Tibial artery (tissue), 4 donors: ENCODE measurements around the gene SETBP1.

Experiments
- DNase-seq, 2 donors: peaks; one replicate each; pipeline ENCODE4 v3.0.0-alpha.2; 2019
- H3K27ac ChIP-seq, 2 donors: fragments of 200-600 bp; sonication (generic) in 1 of 2; 1 replicate in 1 of 2; 2 replicates in 1 of 2; pipeline ENCODE4 v1.5.1; 2018 to 2019; ENCODE audit warnings: mild to moderate bottlenecking in 1 of 2
- H3K27me3 ChIP-seq, 2 donors: fragments of 200-600 bp; sonication (generic) in 1 of 2; one replicate each; pipeline versions ENCODE4 v1.5.1 to v1.6.0; 2016 to 2019
- H3K36me3 ChIP-seq, 3 donors: fragments of 200-600 bp; sonication (generic) in 2 of 3; one replicate each; pipeline ENCODE4 v1.5.1; 2016 to 2019; ENCODE audit warnings: mild to moderate bottlenecking in 2 of 3
- H3K4me1 ChIP-seq, 4 donors: fragments of 200-600 bp; sonication (generic) in 2 of 4; 1 replicate in 3 of 4; 2 replicates in 1 of 4; pipeline ENCODE4 v1.5.1; 2016 to 2019
- H3K4me3 ChIP-seq, 2 donors: fragments of 200-600 bp; sonication (generic) in 1 of 2; 1 replicate in 1 of 2; 2 replicates in 1 of 2; pipeline ENCODE4 v1.5.1; 2018 to 2019; ENCODE audit warnings: mild to moderate bottlenecking in 2 of 2
- H3K9me3 ChIP-seq, 3 donors: fragments of 200-600 bp; sonication (generic) in 1 of 3; one replicate each; pipeline ENCODE4 v1.5.1; 2016 to 2019
- CTCF ChIP-seq, 2 experiments: fragments of 200-600 bp in 1 of 2; fragments of 450-650 bp in 1 of 2; IDR thresholded peaks; one replicate each; pipeline ENCODE4 v1.5.1; 2017 to 2019; ENCODE audit warnings: antibody characterized with exemption in 2 of 2, mild to moderate bottlenecking in 1 of 2, moderate library complexity in 1 of 2
- intact Hi-C: fragments of 100-400 bp; cut with DNase I; formaldehyde crosslinking; loops from one replicate; pipeline ENCODE4 v1.15.0; 2023; ENCODE audit warnings: low total_unique reads

Gene SETBP1

GRCh38 chr18:44712025-44712424 is 31.3 kb downstream of the SETBP1 start:
- H3K4me3 ChIP-seq: no peak overlapping the region
- no peak for DNase-seq
- H3K36me3 ChIP-seq: peaks cover 0 to 13% (median 0%) of the 10 kb centered on the region in 3 donors
- no peaks in the 10 kb centered on the region for H3K27me3 ChIP-seq
- peaks cover 5 to 78% (median 30%) of the 10 kb centered on the region in 4 donors for H3K4me1 ChIP-seq
- intact Hi-C loops: no loop called here
- H3K27ac ChIP-seq: peak overlapping the region in 1 of 2 donors; percentile 86
- no peaks in the 10 kb centered on the region for H3K9me3 ChIP-seq
- no peak for TF ChIP-seq CTCF (IDR thresholded peaks at IDR 0.05)

GRCh38 chr18:44713435-44713834 is 32.7 kb downstream of the SETBP1 start:
- no peak for TF ChIP-seq CTCF (IDR thresholded peaks at IDR 0.05)
- no peak for DNase-seq
- intact Hi-C loops: no loop called here
- H3K9me3 ChIP-seq: no peaks in the 10 kb centered on the region
- H3K36me3 ChIP-seq: peaks cover 0 to 13% (median 0%) of the 10 kb centered on the region in 3 donors
- H3K27ac ChIP-seq: no peak overlapping the region
- peaks cover 5 to 67% (median 19%) of the 10 kb centered on the region in 4 donors for H3K4me1 ChIP-seq
- H3K27me3 ChIP-seq: no peaks in the 10 kb centered on the region
- H3K4me3 ChIP-seq: no peak overlapping the region

- DNase-seq: no peak
- H3K4me1 ChIP-seq: peaks cover 5 to 57% (median 14%) of the 10 kb centered on the region in 4 donors
Measured at GRCh38 chr18:44714376-44714775, 33.7 kb downstream of the SETBP1 start.

GRCh38 chr18:44715245-44715644 is 34.6 kb downstream of the SETBP1 start:
- intact Hi-C loops: no loop called here
- peaks cover 0 to 49% (median 9%) of the 10 kb centered on the region in 4 donors for H3K4me1 ChIP-seq
- H3K27ac ChIP-seq: peak overlapping the region; percentile 48 to 52
- H3K36me3 ChIP-seq: peaks cover 0 to 16% (median 0%) of the 10 kb centered on the region in 3 donors
- no peaks in the 10 kb centered on the region for H3K9me3 ChIP-seq
- no peaks in the 10 kb centered on the region for H3K27me3 ChIP-seq
- no peak for TF ChIP-seq CTCF (IDR thresholded peaks at IDR 0.05)
- DNase-seq: peak; percentile 67 to 74
- no peak overlapping the region for H3K4me3 ChIP-seq

More at GRCh38 chr18:44714376-44714775, 33.7 kb downstream of the SETBP1 start:
- intact Hi-C loops: no loop called here
- Histone ChIP-seq H3K9me3 (no peaks in the 10 kb centered on the region), H3K27ac (peak overlapping the region in 1 of 2 donors; percentile 52), H3K36me3 (peaks cover 0 to 13% (median 0%) of the 10 kb centered on the region in 3 donors), H3K4me3 (no peak overlapping the region), H3K27me3 (no peaks in the 10 kb centered on the region)
- TF ChIP-seq CTCF (IDR thresholded peaks at IDR 0.05): no peak

GRCh38 chr18:44715842-44716241 is 35.2 kb downstream of the SETBP1 start:
- no peaks in the 10 kb centered on the region for H3K9me3 ChIP-seq
- no peak overlapping the region for H3K4me3 ChIP-seq
- DNase-seq: no peak
- H3K27ac ChIP-seq: peak overlapping the region; percentile 37 to 52
- H3K4me1 ChIP-seq: peaks cover 0 to 43% (median 9%) of the 10 kb centered on the region in 4 donors
- intact Hi-C loops: no loop called here
- no peaks in the 10 kb centered on the region for H3K27me3 ChIP-seq
- TF ChIP-seq CTCF (IDR thresholded peaks at IDR 0.05): no peak
- peaks cover 0 to 20% (median 0%) of the 10 kb centered on the region in 3 donors for H3K36me3 ChIP-seq
